ENCODE data around the gene TMEM129.

GRCh38 chr4:1685235-1686150 lies 35.6 kb downstream of the TMEM129 start:
- TF ChIP-seq POLR2A (IDR thresholded peaks at IDR 0.05; ENCODE audit: low read depth, low read length) (no peak), TAF1 (IDR thresholded peaks at IDR 0.05; ENCODE audit: borderline replicate concordance, low read depth, low read length) (no peak), POLR2AphosphoS5 (IDR thresholded peaks at IDR 0.05; ENCODE audit: low read depth, low read length) (no peak)

Measured in GM12892 (cell line).